ENCODE data around the gene SCAF11. TPM values are rescaled to one million over a fixed set of nuclear protein-coding genes. Genes with fewer than 3 reads are reported as not detected.

SCAF11 gene
- total and polyA plus RNA-seq, 10 of the 15 experiments (the other 5 are each of a cell fraction or from before 2014, with no cell fraction given), result 42.0 to 153 (median 100) TPM

DNA sequence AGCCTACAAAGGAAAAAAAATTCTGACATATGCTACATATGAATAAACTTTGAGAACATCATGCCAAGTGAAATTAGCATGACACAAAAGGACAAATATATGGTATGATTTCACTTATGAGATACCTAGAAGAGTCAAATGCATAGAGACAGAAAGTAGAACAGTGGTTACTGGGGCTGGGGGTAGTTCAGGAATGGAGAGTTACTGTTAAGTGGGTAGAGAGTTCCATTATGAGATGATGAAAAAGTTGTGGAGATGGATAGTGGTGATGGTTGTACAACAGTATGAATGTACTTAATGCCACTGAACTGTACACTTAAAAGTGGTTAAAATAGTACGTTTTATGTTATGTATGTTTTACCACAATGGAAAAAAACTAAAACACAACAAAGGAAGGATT is 92.3 kb downstream of the SCAF11 start (continued):
- TF ChIP-seq, protein P1, sequence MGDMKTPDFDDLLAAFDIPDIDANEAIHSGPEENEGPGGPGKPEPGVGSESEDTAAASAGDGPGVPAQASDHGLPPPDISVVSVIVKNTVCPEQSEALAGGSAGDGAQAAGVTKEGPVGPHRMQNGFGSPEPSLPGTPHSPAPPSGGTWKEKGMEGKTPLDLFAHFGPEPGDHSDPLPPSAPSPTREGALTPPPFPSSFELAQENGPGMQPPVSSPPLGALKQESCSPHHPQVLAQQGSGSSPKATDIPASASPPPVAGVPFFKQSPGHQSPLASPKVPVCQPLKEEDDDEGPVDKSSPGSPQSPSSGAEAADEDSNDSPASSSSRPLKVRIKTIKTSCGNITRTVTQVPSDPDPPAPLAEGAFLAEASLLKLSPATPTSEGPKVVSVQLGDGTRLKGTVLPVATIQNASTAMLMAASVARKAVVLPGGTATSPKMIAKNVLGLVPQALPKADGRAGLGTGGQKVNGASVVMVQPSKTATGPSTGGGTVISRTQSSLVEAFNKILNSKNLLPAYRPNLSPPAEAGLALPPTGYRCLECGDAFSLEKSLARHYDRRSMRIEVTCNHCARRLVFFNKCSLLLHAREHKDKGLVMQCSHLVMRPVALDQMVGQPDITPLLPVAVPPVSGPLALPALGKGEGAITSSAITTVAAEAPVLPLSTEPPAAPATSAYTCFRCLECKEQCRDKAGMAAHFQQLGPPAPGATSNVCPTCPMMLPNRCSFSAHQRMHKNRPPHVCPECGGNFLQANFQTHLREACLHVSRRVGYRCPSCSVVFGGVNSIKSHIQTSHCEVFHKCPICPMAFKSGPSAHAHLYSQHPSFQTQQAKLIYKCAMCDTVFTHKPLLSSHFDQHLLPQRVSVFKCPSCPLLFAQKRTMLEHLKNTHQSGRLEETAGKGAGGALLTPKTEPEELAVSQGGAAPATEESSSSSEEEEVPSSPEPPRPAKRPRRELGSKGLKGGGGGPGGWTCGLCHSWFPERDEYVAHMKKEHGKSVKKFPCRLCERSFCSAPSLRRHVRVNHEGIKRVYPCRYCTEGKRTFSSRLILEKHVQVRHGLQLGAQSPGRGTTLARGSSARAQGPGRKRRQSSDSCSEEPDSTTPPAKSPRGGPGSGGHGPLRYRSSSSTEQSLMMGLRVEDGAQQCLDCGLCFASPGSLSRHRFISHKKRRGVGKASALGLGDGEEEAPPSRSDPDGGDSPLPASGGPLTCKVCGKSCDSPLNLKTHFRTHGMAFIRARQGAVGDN (IDR thresholded peaks at IDR 0.05), result no peak
- TF ChIP-seq HDAC2 (IDR thresholded peaks at IDR 0.05), result no peak
- no peak for TF ChIP-seq NRF1 (conservative IDR thresholded peaks at IDR 0.05; ENCODE audit: low read depth, low read length)
- TF ChIP-seq ZNF622 (IDR thresholded peaks at IDR 0.05), result no peak
- TF ChIP-seq MYB (IDR thresholded peaks at IDR 0.05; ENCODE audit: borderline replicate concordance, low read depth, low read length), result no peak

DNA sequence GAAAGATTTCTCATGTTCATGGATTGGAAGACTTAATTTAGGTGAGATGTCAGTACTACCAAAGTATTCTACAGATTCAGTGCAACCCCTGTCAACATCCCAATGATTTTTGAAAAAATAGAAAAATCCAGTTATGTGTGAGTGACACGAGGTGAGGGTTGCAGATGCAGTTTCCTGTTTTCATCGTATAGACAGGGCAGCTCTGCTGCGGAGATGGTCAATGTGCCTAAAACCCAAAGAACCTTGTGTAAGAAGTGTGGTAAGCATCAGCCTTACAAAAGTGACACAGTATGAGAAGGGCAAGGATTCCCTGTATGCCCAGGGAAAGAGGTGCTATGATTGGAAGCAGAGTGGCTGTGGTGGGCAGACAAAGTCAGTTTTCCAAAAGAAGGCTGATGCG is 94.4 kb downstream of the SCAF11 start:
- ChIA-PET CTCF (no interaction called here), POLR2A (no interaction called here), RAD21 (ENCODE audit: unreplicated experiment) (no interaction called here), SMC1A (ENCODE audit: uncharacterized antibody, unreplicated experiment) (no interaction called here)
- H3K36me3 ChIP-seq (ENCODE audit: control insufficient read depth in 2 of 2, insufficient read depth in 2 of 2, low read length in 1 of 2), result peaks cover 2 to 15% of the 10 kb centered on the region in 2 experiments
- no peak overlapping the region for H3K27ac ChIP-seq (ENCODE audit: control insufficient read depth, insufficient read depth)
- no peak overlapping the region for H3K9ac ChIP-seq (ENCODE audit: control insufficient read depth, insufficient read depth, low read length)
- H3K4me3 ChIP-seq, result no peak overlapping the region
- H3K4me2 ChIP-seq (ENCODE audit: control insufficient read depth, insufficient read depth), result no peak overlapping the region
- no peaks in the 10 kb centered on the region for H3K4me1 ChIP-seq (ENCODE audit: control insufficient read depth, insufficient read depth, low read length)
- no peak overlapping the region for H2AFZ ChIP-seq (ENCODE audit: control insufficient read depth, low read depth, low read length)
- no peaks in the 10 kb centered on the region for H3K9me3 ChIP-seq (replicated peaks; ENCODE audit: control insufficient read depth, insufficient read depth, low read length)
- DNase-seq (ENCODE audit: low read depth, low spot score), result no peak
- no peak for FAIRE-seq
- H4K20me1 ChIP-seq (ENCODE audit: control insufficient read depth, insufficient read depth), result no peaks in the 10 kb centered on the region
- intact Hi-C loops (cut with micrococcal nuclease; ENCODE audit: unreplicated experiment), result no loop called here
- no peaks in the 10 kb centered on the region for H3K27me3 ChIP-seq (replicated peaks in 1 of 2; ENCODE audit: control insufficient read depth in 2 of 2, insufficient read depth in 2 of 2, low read length in 1 of 2)
- no peak for ATAC-seq
- in situ Hi-C loops (cut with MboI), result no loop called here
- 97% methylated on average over 4 of the region's 4 CpGs for WGBS (ENCODE audit: insufficient coverage, insufficient replicate concordance, low lambda C conversion rate, missing lambda C conversion rate)
- H3K79me2 ChIP-seq (ENCODE audit: control insufficient read depth, insufficient read depth, low read length), result no peaks in the 10 kb centered on the region
- TF ChIP-seq SMAD1 (IDR thresholded peaks at IDR 0.05; ENCODE audit: low read depth, partially characterized antibody) (no peak), SUZ12 (IDR thresholded peaks at IDR 0.05; ENCODE audit: unreplicated experiment) (no peak), RAD21 (IDR thresholded peaks at IDR 0.05; ENCODE audit: insufficient read depth, low read depth, low read length) (no peak), RUNX3 (IDR thresholded peaks at IDR 0.05; ENCODE audit: low read length) (no peak), HDAC2 (IDR thresholded peaks at IDR 0.05) (no peak)
- TF ChIP-seq, protein P2, sequence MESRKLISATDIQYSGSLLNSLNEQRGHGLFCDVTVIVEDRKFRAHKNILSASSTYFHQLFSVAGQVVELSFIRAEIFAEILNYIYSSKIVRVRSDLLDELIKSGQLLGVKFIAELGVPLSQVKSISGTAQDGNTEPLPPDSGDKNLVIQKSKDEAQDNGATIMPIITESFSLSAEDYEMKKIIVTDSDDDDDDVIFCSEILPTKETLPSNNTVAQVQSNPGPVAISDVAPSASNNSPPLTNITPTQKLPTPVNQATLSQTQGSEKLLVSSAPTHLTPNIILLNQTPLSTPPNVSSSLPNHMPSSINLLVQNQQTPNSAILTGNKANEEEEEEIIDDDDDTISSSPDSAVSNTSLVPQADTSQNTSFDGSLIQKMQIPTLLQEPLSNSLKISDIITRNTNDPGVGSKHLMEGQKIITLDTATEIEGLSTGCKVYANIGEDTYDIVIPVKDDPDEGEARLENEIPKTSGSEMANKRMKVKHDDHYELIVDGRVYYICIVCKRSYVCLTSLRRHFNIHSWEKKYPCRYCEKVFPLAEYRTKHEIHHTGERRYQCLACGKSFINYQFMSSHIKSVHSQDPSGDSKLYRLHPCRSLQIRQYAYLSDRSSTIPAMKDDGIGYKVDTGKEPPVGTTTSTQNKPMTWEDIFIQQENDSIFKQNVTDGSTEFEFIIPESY (IDR thresholded peaks at IDR 0.05), result no peak
- no TSS peak for BruUV-seq (replicated peaks)
